Measurements from ENCODE around the gene WWC2.

GRCh38 chr4:183105092-183105491, 6.0 kb downstream of the WWC2 start:
- TF ChIP-seq CTCF (IDR thresholded peaks at IDR 0.05; ENCODE audit: insufficient read depth, low read length, poor library complexity, severe bottlenecking) (no peak), EZH2phosphoT487 (conservative IDR thresholded peaks at IDR 0.05; ENCODE audit: low read length) (no peak)
